ENCODE results near the gene CIAO2B. TPM values are rescaled to one million over a fixed set of nuclear protein-coding genes. Genes with fewer than 3 reads are reported as not detected.

The CIAO2B gene
- total RNA-seq, 2 donors from 2014 or later, result 80.2 to 159 TPM

DNA sequence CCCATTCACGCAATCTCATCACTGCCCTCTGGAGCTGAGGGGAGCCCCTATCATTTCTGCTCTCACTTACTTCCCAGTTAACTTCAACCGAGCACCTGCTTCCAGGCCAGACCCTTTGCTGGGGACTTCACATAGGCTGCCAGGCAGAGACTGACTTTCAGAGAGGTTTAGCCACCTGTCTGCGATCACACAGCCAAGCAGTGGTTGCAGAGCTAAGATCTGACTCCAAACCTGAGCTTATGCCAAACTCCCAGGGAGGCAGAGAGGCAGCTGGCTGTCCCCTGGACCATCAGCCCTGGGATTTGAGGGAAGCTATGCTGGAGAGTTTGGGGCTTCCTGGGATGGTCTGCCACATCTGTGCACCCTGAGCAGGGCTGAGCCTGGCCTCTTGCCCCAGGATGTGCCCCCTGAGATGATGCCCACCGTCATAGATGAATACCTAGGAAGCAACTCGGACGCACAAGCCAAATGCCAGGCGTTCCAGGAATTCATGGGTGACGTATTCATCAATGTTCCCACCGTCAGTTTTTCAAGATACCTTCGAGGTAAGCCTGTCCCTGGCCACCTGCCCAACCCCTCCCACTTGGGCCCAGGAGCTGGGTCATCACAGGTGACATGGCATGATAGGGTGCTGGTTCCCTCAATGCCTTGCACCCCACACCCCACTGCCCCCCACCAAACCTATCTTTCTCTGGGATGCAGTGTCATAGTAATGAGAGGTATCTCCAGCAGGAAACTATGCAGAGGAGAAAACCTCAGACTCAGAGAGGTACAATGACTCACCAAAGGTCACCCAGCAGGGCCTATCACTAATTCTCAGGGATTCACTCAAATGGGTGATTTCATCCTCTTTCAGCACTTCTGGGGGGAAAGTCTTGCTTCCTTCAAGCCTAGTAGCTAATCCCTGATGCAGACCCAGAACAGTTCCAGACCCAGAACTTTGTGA is 36.8 kb upstream of the CIAO2B start:
- Histone ChIP-seq H3K27ac (no peak overlapping the region), H3K36me3 (no peaks in the 10 kb centered on the region), H3K4me1 (replicated peaks) (no peaks in the 10 kb centered on the region), H3K4me3 (no peak overlapping the region), H3K27me3 (replicated peaks; ENCODE audit: insufficient read depth) (no peaks in the 10 kb centered on the region), H3K9me3 (no peaks in the 10 kb centered on the region)
- intact Hi-C loops (cut with DNase I), result no loop called here
- 76% methylated on average over 10 of the region's 10 CpGs for WGBS
- DNase-seq (ENCODE audit: low spot score), result no peak
- TF ChIP-seq POLR2AphosphoS5 (IDR thresholded peaks at IDR 0.05) (no peak), POLR2A (IDR thresholded peaks at IDR 0.05) (no peak)
- TF ChIP-seq, protein P1, sequence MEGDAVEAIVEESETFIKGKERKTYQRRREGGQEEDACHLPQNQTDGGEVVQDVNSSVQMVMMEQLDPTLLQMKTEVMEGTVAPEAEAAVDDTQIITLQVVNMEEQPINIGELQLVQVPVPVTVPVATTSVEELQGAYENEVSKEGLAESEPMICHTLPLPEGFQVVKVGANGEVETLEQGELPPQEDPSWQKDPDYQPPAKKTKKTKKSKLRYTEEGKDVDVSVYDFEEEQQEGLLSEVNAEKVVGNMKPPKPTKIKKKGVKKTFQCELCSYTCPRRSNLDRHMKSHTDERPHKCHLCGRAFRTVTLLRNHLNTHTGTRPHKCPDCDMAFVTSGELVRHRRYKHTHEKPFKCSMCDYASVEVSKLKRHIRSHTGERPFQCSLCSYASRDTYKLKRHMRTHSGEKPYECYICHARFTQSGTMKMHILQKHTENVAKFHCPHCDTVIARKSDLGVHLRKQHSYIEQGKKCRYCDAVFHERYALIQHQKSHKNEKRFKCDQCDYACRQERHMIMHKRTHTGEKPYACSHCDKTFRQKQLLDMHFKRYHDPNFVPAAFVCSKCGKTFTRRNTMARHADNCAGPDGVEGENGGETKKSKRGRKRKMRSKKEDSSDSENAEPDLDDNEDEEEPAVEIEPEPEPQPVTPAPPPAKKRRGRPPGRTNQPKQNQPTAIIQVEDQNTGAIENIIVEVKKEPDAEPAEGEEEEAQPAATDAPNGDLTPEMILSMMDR (IDR thresholded peaks at IDR 0.05), result no peak

DNA sequence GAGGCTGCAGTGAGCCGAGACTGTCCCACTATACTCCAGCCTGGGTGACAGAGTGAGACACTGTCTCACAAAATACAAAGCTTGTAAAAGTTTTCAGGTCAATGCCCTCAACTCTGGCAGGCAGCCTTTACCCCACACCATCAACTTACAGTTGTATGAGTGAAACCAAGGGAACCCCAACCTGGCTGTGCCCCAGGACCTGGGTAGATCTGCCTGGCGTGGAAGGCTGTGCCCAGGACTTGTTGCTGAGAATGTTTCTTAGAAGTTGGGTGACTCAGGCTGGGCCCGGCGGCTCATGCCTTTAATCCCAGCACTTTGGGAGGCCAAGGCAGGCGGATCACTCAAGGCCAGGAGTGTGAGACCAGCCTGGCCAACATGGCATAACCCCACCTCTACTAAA is 34.6 kb upstream of the CIAO2B start:
- no peaks in the 10 kb centered on the region for H3K4me1 ChIP-seq (replicated peaks)
- H3K27ac ChIP-seq, result no peak overlapping the region
- intact Hi-C loops (cut with DNase I), result no loop called here
- H3K36me3 ChIP-seq, result no peaks in the 10 kb centered on the region
- WGBS, result 88% methylated on average over 5 of the region's 5 CpGs
- no peaks in the 10 kb centered on the region for H3K27me3 ChIP-seq (replicated peaks; ENCODE audit: insufficient read depth)
- TF ChIP-seq POLR2A (IDR thresholded peaks at IDR 0.05) (no peak), POLR2AphosphoS5 (IDR thresholded peaks at IDR 0.05) (no peak)
- TF ChIP-seq, protein P1 (IDR thresholded peaks at IDR 0.05), result no peak
- H3K4me3 ChIP-seq, result no peak overlapping the region
- DNase-seq (ENCODE audit: low spot score), result no peak
- H3K9me3 ChIP-seq, result no peaks in the 10 kb centered on the region

DNA sequence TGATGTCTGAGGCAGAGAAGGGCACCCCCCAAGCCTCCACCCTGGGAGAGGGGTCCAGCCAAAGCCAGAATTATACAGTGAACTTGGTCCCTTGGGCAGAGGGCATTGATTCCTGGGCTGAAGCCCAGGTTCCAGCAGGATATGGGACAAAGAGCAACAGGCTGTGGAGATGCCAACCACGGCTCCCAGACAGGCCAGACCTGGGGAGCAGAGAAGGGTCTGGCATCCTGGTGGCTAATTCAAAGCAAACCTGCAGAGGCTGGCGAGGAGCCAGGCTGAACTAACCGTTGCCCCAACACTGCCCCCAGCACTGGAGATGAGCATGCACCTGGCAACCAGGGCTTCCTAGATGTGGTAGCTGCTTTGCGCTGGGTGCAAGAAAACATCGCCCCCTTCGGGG is 29.8 kb upstream of the CIAO2B start:
- intact Hi-C loops (cut with DNase I), result no loop called here
- H3K4me3 ChIP-seq, result no peak overlapping the region
- H3K9me3 ChIP-seq, result no peaks in the 10 kb centered on the region
- H3K27me3 ChIP-seq (replicated peaks; ENCODE audit: insufficient read depth), result no peaks in the 10 kb centered on the region
- H3K27ac ChIP-seq, result no peak overlapping the region
- 63% methylated on average over 6 of the region's 6 CpGs for WGBS
- no peaks in the 10 kb centered on the region for H3K4me1 ChIP-seq (replicated peaks)
- H3K36me3 ChIP-seq, result no peaks in the 10 kb centered on the region
- no peak for DNase-seq (ENCODE audit: low spot score)
- TF ChIP-seq POLR2AphosphoS5 (IDR thresholded peaks at IDR 0.05) (no peak), POLR2A (IDR thresholded peaks at IDR 0.05) (no peak)
- TF ChIP-seq, protein P1 (IDR thresholded peaks at IDR 0.05), result no peak

DNA sequence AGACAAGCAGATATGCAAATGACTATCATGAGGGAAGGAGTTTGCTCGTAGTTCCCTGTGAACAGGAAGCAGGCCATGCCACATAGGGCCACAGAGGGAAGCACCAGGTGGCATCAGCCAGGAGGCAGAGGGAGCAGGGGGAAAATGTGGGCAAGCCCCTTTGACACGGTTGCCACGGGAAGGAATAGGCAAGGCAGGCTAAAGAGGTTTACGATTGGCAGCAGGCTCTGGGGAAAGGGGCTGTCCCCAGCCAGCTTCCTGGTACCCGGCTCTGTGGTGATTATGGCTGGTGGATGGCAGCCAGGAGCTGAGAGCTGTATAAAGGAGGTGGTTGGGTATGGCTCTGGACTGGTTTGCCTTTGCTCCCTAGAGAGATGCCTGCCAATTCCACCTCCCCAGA is 27.7 kb upstream of the CIAO2B start:
- Histone ChIP-seq H3K36me3 (no peaks in the 10 kb centered on the region), H3K4me3 (no peak overlapping the region), H3K4me1 (replicated peaks) (no peaks in the 10 kb centered on the region), H3K27ac (no peak overlapping the region), H3K27me3 (replicated peaks; ENCODE audit: insufficient read depth) (no peaks in the 10 kb centered on the region), H3K9me3 (no peaks in the 10 kb centered on the region)
- intact Hi-C loops (cut with DNase I), result no loop called here
- peak; percentile 51 for DNase-seq (ENCODE audit: low spot score)
- TF ChIP-seq POLR2AphosphoS5 (IDR thresholded peaks at IDR 0.05), result no peak
- TF ChIP-seq, protein P1 (IDR thresholded peaks at IDR 0.05), result no peak
- TF ChIP-seq POLR2A (IDR thresholded peaks at IDR 0.05), result no peak
- WGBS, result 23% methylated on average over 5 of the region's 5 CpGs
